ENCODE results near the gene RASGEF1C. TPM values are rescaled to one million over a fixed set of nuclear protein-coding genes. Genes with fewer than 3 reads are reported as not detected.

RASGEF1C gene
- total and polyA plus RNA-seq, 2 of the 13 experiments (the other 11 are each of a cell fraction or from before 2014, with no cell fraction given): not detected

DNA sequence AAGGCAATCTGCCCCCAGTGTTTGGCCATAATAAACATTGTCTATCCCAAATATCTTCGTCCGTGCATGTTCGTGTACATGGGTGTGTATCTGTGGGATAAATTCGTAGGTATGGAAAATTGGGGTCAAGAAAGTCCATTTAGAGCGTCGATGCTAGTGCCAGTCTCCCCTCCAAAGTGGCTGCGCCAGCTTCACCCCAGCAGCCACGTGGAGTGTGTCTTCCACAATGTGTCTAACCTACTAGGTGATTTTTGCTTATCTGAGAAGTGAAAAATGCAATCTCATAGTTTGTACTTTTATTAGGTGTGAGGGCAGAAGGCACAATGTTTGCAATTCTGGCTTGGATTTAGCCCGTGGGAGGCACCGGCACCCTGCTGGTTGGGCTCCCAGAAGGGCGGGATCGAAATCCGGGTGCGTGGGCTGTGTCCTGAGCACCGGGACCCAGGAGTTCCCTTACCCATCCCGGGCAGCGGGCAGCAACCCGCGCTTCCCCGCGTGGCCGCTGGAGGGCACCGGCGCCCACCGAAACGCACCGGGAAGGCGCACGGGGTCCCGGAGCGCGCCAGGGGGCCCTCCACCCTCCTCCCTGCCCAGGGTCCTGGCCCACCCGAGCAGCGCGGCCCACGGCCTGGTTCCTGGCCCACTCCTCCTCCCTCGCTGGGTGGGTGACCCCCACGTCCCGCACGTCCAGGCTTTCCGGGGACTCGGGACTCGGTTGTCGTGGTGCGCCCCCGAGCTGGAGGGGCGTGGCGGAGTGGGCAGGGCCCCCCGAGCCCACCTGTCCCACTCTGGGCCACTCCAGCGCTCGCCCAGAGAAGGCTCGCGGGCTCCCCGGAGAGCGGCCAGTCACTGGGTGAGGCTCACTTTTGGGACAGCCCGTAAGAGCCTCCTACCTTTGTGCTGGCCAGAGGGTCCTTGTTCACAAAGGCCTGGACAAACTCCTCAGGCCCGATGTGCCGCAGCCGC, 82.0 kb downstream of the RASGEF1C start (continued):
- TF ChIP-seq, protein P1, sequence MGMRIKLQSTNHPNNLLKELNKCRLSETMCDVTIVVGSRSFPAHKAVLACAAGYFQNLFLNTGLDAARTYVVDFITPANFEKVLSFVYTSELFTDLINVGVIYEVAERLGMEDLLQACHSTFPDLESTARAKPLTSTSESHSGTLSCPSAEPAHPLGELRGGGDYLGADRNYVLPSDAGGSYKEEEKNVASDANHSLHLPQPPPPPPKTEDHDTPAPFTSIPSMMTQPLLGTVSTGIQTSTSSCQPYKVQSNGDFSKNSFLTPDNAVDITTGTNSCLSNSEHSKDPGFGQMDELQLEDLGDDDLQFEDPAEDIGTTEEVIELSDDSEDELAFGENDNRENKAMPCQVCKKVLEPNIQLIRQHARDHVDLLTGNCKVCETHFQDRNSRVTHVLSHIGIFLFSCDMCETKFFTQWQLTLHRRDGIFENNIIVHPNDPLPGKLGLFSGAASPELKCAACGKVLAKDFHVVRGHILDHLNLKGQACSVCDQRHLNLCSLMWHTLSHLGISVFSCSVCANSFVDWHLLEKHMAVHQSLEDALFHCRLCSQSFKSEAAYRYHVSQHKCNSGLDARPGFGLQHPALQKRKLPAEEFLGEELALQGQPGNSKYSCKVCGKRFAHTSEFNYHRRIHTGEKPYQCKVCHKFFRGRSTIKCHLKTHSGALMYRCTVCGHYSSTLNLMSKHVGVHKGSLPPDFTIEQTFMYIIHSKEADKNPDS (CRISPR knock-in tag; IDR thresholded peaks at IDR 0.05): no peak
- TF ChIP-seq, protein P2, sequence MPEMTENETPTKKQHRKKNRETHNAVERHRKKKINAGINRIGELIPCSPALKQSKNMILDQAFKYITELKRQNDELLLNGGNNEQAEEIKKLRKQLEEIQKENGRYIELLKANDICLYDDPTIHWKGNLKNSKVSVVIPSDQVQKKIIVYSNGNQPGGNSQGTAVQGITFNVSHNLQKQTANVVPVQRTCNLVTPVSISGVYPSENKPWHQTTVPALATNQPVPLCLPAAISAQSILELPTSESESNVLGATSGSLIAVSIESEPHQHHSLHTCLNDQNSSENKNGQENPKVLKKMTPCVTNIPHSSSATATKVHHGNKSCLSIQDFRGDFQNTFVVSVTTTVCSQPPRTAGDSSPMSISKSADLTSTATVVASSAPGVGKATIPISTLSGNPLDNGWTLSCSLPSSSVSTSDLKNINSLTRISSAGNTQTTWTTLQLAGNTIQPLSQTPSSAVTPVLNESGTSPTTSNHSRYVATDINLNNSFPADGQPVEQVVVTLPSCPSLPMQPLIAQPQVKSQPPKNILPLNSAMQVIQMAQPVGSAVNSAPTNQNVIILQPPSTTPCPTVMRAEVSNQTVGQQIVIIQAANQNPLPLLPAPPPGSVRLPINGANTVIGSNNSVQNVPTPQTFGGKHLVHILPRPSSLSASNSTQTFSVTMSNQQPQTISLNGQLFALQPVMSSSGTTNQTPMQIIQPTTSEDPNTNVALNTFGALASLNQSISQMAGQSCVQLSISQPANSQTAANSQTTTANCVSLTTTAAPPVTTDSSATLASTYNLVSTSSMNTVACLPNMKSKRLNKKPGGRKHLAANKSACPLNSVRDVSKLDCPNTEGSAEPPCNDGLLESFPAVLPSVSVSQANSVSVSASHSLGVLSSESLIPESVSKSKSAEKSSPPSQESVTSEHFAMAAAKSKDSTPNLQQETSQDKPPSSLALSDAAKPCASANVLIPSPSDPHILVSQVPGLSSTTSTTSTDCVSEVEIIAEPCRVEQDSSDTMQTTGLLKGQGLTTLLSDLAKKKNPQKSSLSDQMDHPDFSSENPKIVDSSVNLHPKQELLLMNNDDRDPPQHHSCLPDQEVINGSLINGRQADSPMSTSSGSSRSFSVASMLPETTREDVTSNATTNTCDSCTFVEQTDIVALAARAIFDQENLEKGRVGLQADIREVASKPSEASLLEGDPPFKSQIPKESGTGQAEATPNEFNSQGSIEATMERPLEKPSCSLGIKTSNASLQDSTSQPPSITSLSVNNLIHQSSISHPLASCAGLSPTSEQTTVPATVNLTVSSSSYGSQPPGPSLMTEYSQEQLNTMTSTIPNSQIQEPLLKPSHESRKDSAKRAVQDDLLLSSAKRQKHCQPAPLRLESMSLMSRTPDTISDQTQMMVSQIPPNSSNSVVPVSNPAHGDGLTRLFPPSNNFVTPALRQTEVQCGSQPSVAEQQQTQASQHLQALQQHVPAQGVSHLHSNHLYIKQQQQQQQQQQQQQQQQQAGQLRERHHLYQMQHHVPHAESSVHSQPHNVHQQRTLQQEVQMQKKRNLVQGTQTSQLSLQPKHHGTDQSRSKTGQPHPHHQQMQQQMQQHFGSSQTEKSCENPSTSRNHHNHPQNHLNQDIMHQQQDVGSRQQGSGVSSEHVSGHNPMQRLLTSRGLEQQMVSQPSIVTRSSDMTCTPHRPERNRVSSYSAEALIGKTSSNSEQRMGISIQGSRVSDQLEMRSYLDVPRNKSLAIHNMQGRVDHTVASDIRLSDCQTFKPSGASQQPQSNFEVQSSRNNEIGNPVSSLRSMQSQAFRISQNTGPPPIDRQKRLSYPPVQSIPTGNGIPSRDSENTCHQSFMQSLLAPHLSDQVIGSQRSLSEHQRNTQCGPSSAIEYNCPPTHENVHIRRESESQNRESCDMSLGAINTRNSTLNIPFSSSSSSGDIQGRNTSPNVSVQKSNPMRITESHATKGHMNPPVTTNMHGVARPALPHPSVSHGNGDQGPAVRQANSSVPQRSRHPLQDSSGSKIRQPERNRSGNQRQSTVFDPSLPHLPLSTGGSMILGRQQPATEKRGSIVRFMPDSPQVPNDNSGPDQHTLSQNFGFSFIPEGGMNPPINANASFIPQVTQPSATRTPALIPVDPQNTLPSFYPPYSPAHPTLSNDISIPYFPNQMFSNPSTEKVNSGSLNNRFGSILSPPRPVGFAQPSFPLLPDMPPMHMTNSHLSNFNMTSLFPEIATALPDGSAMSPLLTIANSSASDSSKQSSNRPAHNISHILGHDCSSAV (CRISPR knock-in tag; IDR thresholded peaks at IDR 0.05; ENCODE audit: borderline replicate concordance): no peak
- no peak for TF ChIP-seq SCMH1 (CRISPR knock-in tag; IDR thresholded peaks at IDR 0.05; ENCODE audit: borderline replicate concordance)
- TF ChIP-seq ZMYM2 (CRISPR knock-in tag; IDR thresholded peaks at IDR 0.05): no peak
- TF ChIP-seq, protein P3, sequence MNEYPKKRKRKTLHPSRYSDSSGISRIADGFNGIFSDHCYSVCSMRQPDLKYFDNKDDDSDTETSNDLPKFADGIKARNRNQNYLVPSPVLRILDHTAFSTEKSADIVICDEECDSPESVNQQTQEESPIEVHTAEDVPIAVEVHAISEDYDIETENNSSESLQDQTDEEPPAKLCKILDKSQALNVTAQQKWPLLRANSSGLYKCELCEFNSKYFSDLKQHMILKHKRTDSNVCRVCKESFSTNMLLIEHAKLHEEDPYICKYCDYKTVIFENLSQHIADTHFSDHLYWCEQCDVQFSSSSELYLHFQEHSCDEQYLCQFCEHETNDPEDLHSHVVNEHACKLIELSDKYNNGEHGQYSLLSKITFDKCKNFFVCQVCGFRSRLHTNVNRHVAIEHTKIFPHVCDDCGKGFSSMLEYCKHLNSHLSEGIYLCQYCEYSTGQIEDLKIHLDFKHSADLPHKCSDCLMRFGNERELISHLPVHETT (CRISPR knock-in tag; conservative IDR thresholded peaks at IDR 0.05): no peak
- TF ChIP-seq HNRNPK (IDR thresholded peaks at IDR 0.05; ENCODE audit: low read depth, low read length, poor library complexity, severe bottlenecking): no peak
- TF ChIP-seq NFYC (CRISPR knock-in tag; IDR thresholded peaks at IDR 0.05): no peak
- TF ChIP-seq, protein P4, sequence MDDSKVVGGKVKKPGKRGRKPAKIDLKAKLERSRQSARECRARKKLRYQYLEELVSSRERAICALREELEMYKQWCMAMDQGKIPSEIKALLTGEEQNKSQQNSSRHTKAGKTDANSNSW (CRISPR knock-in tag; IDR thresholded peaks at IDR 0.05; ENCODE audit: borderline replicate concordance): no peak
- TF ChIP-seq SNAI1 (CRISPR knock-in tag; IDR thresholded peaks at IDR 0.05; ENCODE audit: borderline replicate concordance): no peak
- no peak for TF ChIP-seq MLLT10 (CRISPR knock-in tag; IDR thresholded peaks at IDR 0.05)
- TF ChIP-seq, protein P5, sequence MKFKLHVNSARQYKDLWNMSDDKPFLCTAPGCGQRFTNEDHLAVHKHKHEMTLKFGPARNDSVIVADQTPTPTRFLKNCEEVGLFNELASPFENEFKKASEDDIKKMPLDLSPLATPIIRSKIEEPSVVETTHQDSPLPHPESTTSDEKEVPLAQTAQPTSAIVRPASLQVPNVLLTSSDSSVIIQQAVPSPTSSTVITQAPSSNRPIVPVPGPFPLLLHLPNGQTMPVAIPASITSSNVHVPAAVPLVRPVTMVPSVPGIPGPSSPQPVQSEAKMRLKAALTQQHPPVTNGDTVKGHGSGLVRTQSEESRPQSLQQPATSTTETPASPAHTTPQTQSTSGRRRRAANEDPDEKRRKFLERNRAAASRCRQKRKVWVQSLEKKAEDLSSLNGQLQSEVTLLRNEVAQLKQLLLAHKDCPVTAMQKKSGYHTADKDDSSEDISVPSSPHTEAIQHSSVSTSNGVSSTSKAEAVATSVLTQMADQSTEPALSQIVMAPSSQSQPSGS (CRISPR knock-in tag; IDR thresholded peaks at IDR 0.05): no peak
- TF ChIP-seq ZNF232 (CRISPR knock-in tag; IDR thresholded peaks at IDR 0.05; ENCODE audit: borderline replicate concordance): 0 out of 2 replicates have a peak, but pooled peaks have one; percentile 42
- TF ChIP-seq ETV6 (CRISPR knock-in tag; conservative IDR thresholded peaks at IDR 0.05): no peak
- TF ChIP-seq SMYD3 (CRISPR knock-in tag; IDR thresholded peaks at IDR 0.05): no peak
